Kidney epithelial cell (primary cell): ENCODE measurements around the gene BRK1. TPM values are rescaled to one million over a fixed set of nuclear protein-coding genes. Genes with fewer than 3 reads are reported as not detected.
"Not testable (repeated sequence)": the region's sequence is repeated elsewhere in the genome, so short reads cannot be mapped to it uniquely, and the experiment has no call there.

Experiments
- DNase-seq: peaks from one replicate; pipeline ENCODE4 v3.0.0-alpha.2; 2010; ENCODE audit warnings: low read depth
- H3K27me3 ChIP-seq: 2 replicates; pipeline ENCODE4 v1.6.0; 2011; ENCODE audit warnings: low read length; ENCODE audit not compliant: control insufficient read depth, insufficient read depth
- H3K36me3 ChIP-seq: 2 replicates; pipeline ENCODE4 v1.5.1; 2011; ENCODE audit warnings: low read length; ENCODE audit not compliant: control insufficient read depth, insufficient read depth
- H3K4me3 ChIP-seq: 2 replicates; pipeline ENCODE4 v1.5.1; 2011; ENCODE audit warnings: low read depth, mild to moderate bottlenecking, control low read depth, low read length
- total RNA-seq: library from RNA; depleted of rRNA; stranded (reverse); fragments of >200 nt; gene quantifications from 2 replicates; pipeline ENCODE4 v1.2.3, GENCODE V29; 2015
- TF ChIP-seq, protein P1 (sequence below): IDR thresholded peaks from 2 replicates; pipeline ENCODE4 v1.5.1; 2011; ENCODE audit warnings: mild to moderate bottlenecking, moderate library complexity, low read length, control low read depth, inconsistent platforms; ENCODE audit not compliant: insufficient read depth, poor library complexity, severe bottlenecking

BRK1 gene
- total RNA-seq, 1 donor from 2014 or later: 117 TPM

DNA sequence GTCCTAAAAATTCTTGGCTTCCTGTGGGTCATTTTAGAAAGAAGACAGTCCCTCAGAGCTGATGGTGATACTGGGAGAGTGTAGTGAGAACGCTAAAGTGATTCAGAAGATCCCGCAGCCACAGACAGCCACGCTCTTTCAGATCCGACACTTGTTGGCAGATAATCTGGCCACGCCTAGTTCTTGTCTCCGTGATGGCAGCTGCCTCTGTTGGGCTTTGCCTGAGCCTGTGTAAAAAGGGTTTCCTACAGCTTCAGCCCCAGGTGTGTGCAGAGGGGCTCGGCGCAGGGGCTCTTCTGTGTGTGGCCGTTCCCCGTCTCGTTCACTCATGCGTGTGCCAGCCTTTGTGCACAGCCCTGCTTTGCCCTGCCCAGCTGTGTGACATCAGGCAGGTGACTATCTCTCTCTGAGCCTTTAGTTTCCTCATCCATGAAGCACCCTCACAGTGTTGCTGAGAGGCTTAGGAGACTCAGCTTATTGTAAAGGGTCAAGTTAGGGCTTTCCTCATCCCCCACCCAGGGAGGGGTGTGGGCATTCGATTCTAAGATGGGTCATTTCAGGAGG, 55.5 kb downstream of the BRK1 start:
- TF ChIP-seq, protein P1, sequence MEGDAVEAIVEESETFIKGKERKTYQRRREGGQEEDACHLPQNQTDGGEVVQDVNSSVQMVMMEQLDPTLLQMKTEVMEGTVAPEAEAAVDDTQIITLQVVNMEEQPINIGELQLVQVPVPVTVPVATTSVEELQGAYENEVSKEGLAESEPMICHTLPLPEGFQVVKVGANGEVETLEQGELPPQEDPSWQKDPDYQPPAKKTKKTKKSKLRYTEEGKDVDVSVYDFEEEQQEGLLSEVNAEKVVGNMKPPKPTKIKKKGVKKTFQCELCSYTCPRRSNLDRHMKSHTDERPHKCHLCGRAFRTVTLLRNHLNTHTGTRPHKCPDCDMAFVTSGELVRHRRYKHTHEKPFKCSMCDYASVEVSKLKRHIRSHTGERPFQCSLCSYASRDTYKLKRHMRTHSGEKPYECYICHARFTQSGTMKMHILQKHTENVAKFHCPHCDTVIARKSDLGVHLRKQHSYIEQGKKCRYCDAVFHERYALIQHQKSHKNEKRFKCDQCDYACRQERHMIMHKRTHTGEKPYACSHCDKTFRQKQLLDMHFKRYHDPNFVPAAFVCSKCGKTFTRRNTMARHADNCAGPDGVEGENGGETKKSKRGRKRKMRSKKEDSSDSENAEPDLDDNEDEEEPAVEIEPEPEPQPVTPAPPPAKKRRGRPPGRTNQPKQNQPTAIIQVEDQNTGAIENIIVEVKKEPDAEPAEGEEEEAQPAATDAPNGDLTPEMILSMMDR: no peak
- Histone ChIP-seq H3K36me3 (peaks cover 2% of the 10 kb centered on the region), H3K27me3 (no peaks in the 10 kb centered on the region), H3K4me3 (no peak overlapping the region)
- no peak for DNase-seq

DNA sequence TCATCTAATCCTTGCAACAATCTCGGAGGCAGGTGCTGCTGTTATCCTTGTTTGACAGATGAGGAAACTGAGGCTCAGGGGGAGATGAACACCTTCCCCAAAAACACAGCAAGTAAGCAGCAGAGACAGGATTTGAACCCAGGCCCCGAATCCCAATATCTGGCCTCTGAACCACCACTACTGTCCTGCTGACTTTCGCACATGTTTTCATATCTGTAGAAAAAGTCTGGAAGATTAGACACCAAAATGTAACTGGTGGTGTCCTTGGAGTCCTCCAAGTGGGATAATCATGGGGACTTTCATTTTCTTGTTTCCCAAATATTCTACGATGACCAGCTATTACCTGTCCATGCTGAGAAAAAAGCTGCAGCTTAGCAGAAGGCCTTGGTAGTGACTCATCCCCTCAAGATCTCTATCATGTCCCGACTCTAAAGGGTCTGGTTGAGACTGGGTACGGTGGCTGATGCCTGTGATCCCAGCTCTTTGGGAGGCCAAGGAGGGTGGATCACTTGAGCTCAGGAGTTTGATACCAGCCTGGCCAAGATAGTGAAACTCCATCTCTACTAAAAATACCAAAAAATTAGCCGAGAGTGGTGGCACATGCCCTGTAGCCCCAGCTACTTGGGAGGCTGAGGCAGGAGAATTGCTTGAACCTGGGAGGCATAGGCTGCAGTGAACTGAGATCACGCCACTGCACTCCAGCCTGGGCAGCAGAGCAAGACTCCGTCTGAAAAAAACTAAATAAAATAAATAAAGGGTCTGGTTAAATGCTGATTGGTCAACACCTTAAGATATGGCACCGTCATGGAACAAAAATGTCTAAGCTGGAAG, 57.8 kb downstream of the BRK1 start:
- peaks cover 2% of the 10 kb centered on the region for H3K36me3 ChIP-seq
- TF ChIP-seq, protein P1: no peak
- H3K27me3 ChIP-seq: no peaks in the 10 kb centered on the region
- no peak for DNase-seq
- no peak overlapping the region for H3K4me3 ChIP-seq

DNA sequence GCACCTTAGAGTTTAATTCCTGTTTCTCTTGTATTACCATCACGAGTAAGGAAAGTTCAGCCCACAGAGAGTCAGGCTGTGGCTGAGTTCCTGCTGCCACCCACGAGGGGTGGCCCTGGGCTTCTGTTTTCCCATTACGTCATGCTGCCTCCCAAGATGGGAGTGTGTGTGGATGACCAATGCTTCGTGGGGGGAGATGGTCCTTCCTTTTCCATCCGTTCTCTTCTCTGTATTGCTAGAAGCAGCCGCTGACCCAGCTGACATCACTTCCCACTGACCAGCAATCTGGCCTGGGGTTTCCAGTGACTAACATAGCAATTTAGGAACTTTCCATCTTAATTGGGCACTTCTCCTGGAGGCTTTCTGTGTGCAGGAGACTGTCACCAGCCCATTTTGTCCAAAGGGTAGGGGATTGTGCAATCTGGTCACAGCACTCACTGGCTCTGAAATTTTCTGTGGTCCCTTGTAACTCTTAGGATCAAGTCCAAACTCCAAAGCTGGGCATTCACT, 58.5 kb downstream of the BRK1 start:
- H3K4me3 ChIP-seq: no peak overlapping the region
- H3K36me3 ChIP-seq: no peaks in the 10 kb centered on the region
- peak; percentile 99 for DNase-seq
- TF ChIP-seq, protein P1: no peak
- no peaks in the 10 kb centered on the region for H3K27me3 ChIP-seq

DNA sequence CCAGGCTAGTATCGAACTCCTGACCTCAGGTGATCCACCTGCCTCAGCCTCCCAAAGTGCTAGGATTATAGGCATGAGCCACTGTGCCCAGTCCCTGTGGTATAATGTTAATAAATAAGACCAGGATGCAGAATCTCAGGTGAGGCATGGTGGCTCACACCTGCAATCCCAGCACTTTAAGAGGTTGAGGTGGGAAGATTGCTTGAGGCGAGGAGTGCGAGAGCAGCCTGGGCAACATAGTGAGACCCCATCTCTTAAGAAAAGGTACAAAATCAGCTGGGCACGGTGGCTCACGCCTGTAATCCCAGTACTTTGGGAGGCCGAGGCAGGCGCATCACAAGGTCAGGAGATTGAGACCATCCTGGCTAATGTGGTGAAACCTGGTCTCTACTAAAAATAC, 59.9 kb downstream of the BRK1 start:
- H3K4me3 ChIP-seq, H3K27me3 ChIP-seq, H3K36me3 ChIP-seq, DNase-seq: not testable (repeated sequence)

DNA sequence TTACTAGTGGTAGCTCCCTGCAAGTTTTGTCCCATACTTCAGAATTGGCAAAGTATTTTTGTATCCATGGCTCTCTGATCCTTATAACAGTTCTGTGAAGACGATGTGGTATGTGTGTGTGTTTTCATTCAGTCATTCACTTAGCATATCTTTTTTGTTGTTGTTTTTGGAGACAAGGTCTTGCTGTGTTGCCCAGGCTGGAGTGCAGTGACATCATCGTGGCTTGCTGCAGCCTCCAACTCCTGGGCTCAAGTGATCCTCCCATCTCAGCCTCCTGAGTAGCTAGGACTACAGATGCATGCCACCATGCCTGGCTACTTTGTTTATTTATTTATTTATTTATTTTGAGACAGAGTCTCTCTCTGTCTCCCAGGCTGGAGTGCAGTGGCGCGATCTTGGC, 60.7 kb downstream of the BRK1 start:
- not testable (repeated sequence) for DNase-seq, H3K4me3 ChIP-seq, H3K27me3 ChIP-seq, H3K36me3 ChIP-seq

Other genes starting within 250 kb of the BRK1 start
- not detected in 2 replicates for gene CIDEC, start 235.4 kb upstream of the BRK1 start, total RNA-seq
- 38.7 and 56.0 TPM in 2 replicates for gene JAGN1, start 225.1 kb upstream of the BRK1 start, total RNA-seq
- gene IL17RE, start 212.8 kb upstream of the BRK1 start, total RNA-seq: 2.8 and 3.6 TPM in 2 replicates
- gene IL17RC, start 198.6 kb upstream of the BRK1 start, total RNA-seq: 37.3 and 39.6 TPM in 2 replicates
- gene CRELD1, start 181.8 kb upstream of the BRK1 start, total RNA-seq: 43.0 and 58.0 TPM in 2 replicates
- gene PRRT3, start 163.3 kb upstream of the BRK1 start, total RNA-seq: 2.1 and 2.3 TPM in 2 replicates
- 58.1 and 63.4 TPM in 2 replicates for gene EMC3, start 128.8 kb upstream of the BRK1 start, total RNA-seq
- 16.6 and 18.6 TPM in 2 replicates for gene FANCD2, start 89.2 kb upstream of the BRK1 start, total RNA-seq
- not detected in 2 replicates for gene FANCD2OS, start 7.4 kb upstream of the BRK1 start, total RNA-seq
- 60.8 and 69.7 TPM in 2 replicates for gene VHL, start 26.1 kb downstream of the BRK1 start, total RNA-seq
- 65.5 and 72.8 TPM in 2 replicates for gene IRAK2, start 49.2 kb downstream of the BRK1 start, total RNA-seq
- 14.8 and 16.4 TPM in 2 replicates for gene TATDN2, start 132.8 kb downstream of the BRK1 start, total RNA-seq
- gene GHRL, start 177.3 kb downstream of the BRK1 start, total RNA-seq: not detected in 2 replicates
- 167 and 175 TPM in 2 replicates for gene SEC13, start 205.4 kb downstream of the BRK1 start, total RNA-seq